ENCODE measurements around the gene SPACA6. TPM values are rescaled to one million over a fixed set of nuclear protein-coding genes. Genes with fewer than 3 reads are reported as not detected.

The SPACA6 gene
- total RNA-seq, 1 experiment from 2014 or later, result 13.1 TPM

GRCh38 chr19:51697169-51697776 lies 4.1 kb downstream of the SPACA6 start:
- H3K27ac Mint-ChIP-seq (ENCODE audit: low read depth, unreplicated experiment), result no peak overlapping the region
- no TSS peak for BruUV-seq (replicated peaks)
- peaks cover 27% of the 10 kb centered on the region for H3K4me1 Mint-ChIP-seq (ENCODE audit: insufficient read depth, unreplicated experiment)
- CTCF ChIA-PET, result no interaction called here
- H3K36me3 Mint-ChIP-seq (ENCODE audit: insufficient read depth, unreplicated experiment), result peaks cover 61% of the 10 kb centered on the region
- intact Hi-C loops (cut with micrococcal nuclease), result no loop called here
- no peaks in the 10 kb centered on the region for H3K9me3 Mint-ChIP-seq (ENCODE audit: unreplicated experiment)
- POLR2A ChIA-PET, result interaction anchor here (1.1 kb wide), 1 partner anchor 8 kb away, joined by 3 read pairs; no protein-coding TSS in a partner anchor
- H3K4me3 Mint-ChIP-seq (ENCODE audit: unreplicated experiment), result no peak overlapping the region
- H3K27me3 Mint-ChIP-seq (ENCODE audit: insufficient read depth, unreplicated experiment), result no peaks in the 10 kb centered on the region
- no peak for DNase-seq (ENCODE audit: unreplicated experiment)
- TF ChIP-seq CTCF (IDR thresholded peaks at IDR 0.05; ENCODE audit: unreplicated experiment), result no peak

DNA sequence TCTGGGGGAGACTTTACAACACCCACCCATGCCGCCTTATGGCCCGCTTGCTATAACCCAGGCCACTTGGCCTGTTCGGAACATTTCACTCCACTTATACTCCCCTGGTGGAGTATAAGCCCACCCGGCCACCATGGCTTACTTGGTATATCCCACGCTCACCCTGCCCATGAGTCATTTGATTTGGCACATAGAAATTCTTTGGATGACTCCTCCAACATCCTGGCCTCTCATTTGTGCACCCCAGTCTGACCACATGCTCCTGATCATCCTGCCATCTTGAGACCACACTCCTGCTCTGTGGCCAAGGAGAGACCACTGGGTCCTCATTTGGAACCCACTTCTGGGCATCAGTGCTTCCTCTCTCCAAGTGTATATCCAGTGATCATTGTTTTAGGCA lies 5.2 kb downstream of the SPACA6 start:
- H3K9me3 Mint-ChIP-seq (ENCODE audit: unreplicated experiment), result no peaks in the 10 kb centered on the region
- ChIA-PET CTCF (interaction anchor here (1.2 kb wide), 1 partner anchor 80 kb away, joined by 4 read pairs; no protein-coding TSS in a partner anchor), POLR2A (interaction anchor here (0.8 to 1.0 kb wide), 2 partner anchors 10 to 101 kb away, joined by 3 read pairs; no protein-coding TSS in a partner anchor)
- no peak for DNase-seq (ENCODE audit: unreplicated experiment)
- H3K4me3 Mint-ChIP-seq (ENCODE audit: unreplicated experiment), result no peak overlapping the region
- intact Hi-C loops (cut with micrococcal nuclease), result no loop called here
- no peak overlapping the region for H3K27ac Mint-ChIP-seq (ENCODE audit: low read depth, unreplicated experiment)
- peaks cover 30% of the 10 kb centered on the region for H3K4me1 Mint-ChIP-seq (ENCODE audit: insufficient read depth, unreplicated experiment)
- no TSS peak for BruUV-seq (replicated peaks)
- H3K27me3 Mint-ChIP-seq (ENCODE audit: insufficient read depth, unreplicated experiment), result no peaks in the 10 kb centered on the region
- no peak for TF ChIP-seq CTCF (IDR thresholded peaks at IDR 0.05; ENCODE audit: unreplicated experiment)
- peaks cover 65% of the 10 kb centered on the region for H3K36me3 Mint-ChIP-seq (ENCODE audit: insufficient read depth, unreplicated experiment)

GRCh38 chr19:51699170-51699569 lies 6.0 kb downstream of the SPACA6 start:
- intact Hi-C loops (cut with micrococcal nuclease), result no loop called here
- H3K4me3 Mint-ChIP-seq (ENCODE audit: unreplicated experiment), result no peak overlapping the region
- ChIA-PET POLR2A (interaction anchor here (0.7 to 1.0 kb wide), 3 partner anchors 8 to 30 kb away, joined by 3 read pairs; no protein-coding TSS in a partner anchor), CTCF (interaction anchor here (1.2 kb wide), 1 partner anchor 79 kb away, joined by 4 read pairs; no protein-coding TSS in a partner anchor)
- BruUV-seq (replicated peaks), result no TSS peak
- H3K36me3 Mint-ChIP-seq (ENCODE audit: insufficient read depth, unreplicated experiment), result peaks cover 71% of the 10 kb centered on the region
- no peaks in the 10 kb centered on the region for H3K9me3 Mint-ChIP-seq (ENCODE audit: unreplicated experiment)
- no peak for TF ChIP-seq CTCF (IDR thresholded peaks at IDR 0.05; ENCODE audit: unreplicated experiment)
- H3K27me3 Mint-ChIP-seq (ENCODE audit: insufficient read depth, unreplicated experiment), result no peaks in the 10 kb centered on the region
- H3K27ac Mint-ChIP-seq (ENCODE audit: low read depth, unreplicated experiment), result no peak overlapping the region
- H3K4me1 Mint-ChIP-seq (ENCODE audit: insufficient read depth, unreplicated experiment), result peaks cover 34% of the 10 kb centered on the region
- no peak for DNase-seq (ENCODE audit: unreplicated experiment)

DNA sequence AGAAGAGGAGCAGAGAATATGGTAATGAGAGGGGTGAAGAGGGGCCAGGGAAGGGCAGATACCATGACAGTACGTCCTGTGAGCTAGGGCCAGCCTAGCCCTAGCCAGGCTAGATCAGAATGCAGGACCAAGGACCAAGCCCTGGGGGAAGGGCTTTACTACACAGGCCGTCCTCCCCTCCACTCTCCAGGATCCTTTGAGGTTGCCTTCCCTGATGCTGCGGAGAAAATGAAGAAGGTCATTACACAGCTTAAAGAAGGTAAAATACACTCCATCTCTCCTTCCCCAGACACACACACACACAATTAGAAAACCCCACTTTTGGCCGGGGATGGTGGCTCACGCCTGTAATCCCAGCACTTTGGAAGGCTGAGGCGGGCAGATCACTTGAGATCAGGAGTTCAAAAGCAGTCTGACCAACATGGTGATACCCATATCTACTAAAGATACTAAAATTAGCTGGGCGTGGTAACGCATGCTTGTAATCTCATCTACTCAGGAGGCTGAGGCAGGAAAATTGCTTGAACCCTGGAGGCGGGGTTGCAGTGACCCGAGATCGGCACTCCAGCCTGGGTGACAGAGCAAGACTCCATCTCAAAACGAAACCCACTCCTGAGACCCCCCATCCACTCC lies 8.5 kb downstream of the SPACA6 start:
- H3K36me3 Mint-ChIP-seq (ENCODE audit: insufficient read depth, unreplicated experiment), result peaks cover 64% of the 10 kb centered on the region
- TF ChIP-seq CTCF (IDR thresholded peaks at IDR 0.05; ENCODE audit: unreplicated experiment), result no peak
- CTCF ChIA-PET, result interaction anchor here (0.6 to 3.0 kb wide), 4 partner anchors 13 to 76 kb away, joined by 4 to 19 read pairs (median 6); no protein-coding TSS in a partner anchor

More for the DNA sequence above, 8.5 kb downstream of the SPACA6 start:
- no TSS peak for BruUV-seq (replicated peaks)
- Mint-ChIP-seq H3K27me3 (ENCODE audit: insufficient read depth, unreplicated experiment) (no peaks in the 10 kb centered on the region), H3K27ac (ENCODE audit: low read depth, unreplicated experiment) (peak overlapping the region; percentile 90), H3K4me3 (ENCODE audit: unreplicated experiment) (no peak overlapping the region), H3K9me3 (ENCODE audit: unreplicated experiment) (no peaks in the 10 kb centered on the region), H3K4me1 (ENCODE audit: insufficient read depth, unreplicated experiment) (peaks cover 44% of the 10 kb centered on the region)
- POLR2A ChIA-PET, result interaction anchor here (0.6 kb wide), 1 partner anchor 13 kb away, joined by 3 read pairs; no protein-coding TSS in a partner anchor
- intact Hi-C loops (cut with micrococcal nuclease), result no loop called here
- no peak for DNase-seq (ENCODE audit: unreplicated experiment)
